Chondrocyte (in vitro differentiated cells): ENCODE data around the gene CADM1. TPM values are rescaled to one million over a fixed set of nuclear protein-coding genes. Genes with fewer than 3 reads are reported as not detected.

Source experiments
- DNase-seq: peaks from one replicate; pipeline ENCODE4 v3.0.0; 2021; ENCODE audit warnings: mixed read lengths, low spot score
- H3K27ac Mint-ChIP-seq: one replicate; pipeline ENCODE4 v1.8.0; 2021; ENCODE audit warnings: mild to moderate bottlenecking, moderate library complexity, mixed read lengths; ENCODE audit not compliant: unreplicated experiment
- H3K27me3 Mint-ChIP-seq: 2 replicates; pipeline ENCODE4 v1.8.0; 2021; ENCODE audit warnings: low read depth, mixed read lengths
- H3K36me3 Mint-ChIP-seq: 2 replicates; pipeline ENCODE4 v1.8.0; 2021; ENCODE audit warnings: low read depth, mixed read lengths
- H3K4me1 Mint-ChIP-seq: 2 replicates; pipeline ENCODE4 v1.8.0; 2021; ENCODE audit warnings: low read depth, mild to moderate bottlenecking, mixed read lengths
- H3K4me3 Mint-ChIP-seq: one replicate; pipeline ENCODE4 v1.8.0; 2021; ENCODE audit warnings: mild to moderate bottlenecking, moderate library complexity, mixed read lengths; ENCODE audit not compliant: unreplicated experiment
- H3K9me3 Mint-ChIP-seq: 2 replicates; pipeline ENCODE4 v1.8.0; 2021; ENCODE audit warnings: low read depth, mixed read lengths
- CTCF ChIP-seq: fragments of 200-600 bp; sonication (generic); IDR thresholded peaks from 2 replicates; pipeline ENCODE4 v1.5.0; 2021; ENCODE audit warnings: antibody characterized with exemption, mild to moderate bottlenecking, moderate library complexity
- total RNA-seq: library from RNA; stranded (reverse); gene quantifications from 3 replicates; pipeline ENCODE4 v1.2.1, GENCODE V29; 2021

CADM1 gene
- total RNA-seq, 1 donor from 2014 or later: 29.0 TPM

GRCh38 chr11:115499241-115499799, 4.9 kb downstream of the CADM1 start:
- no peak overlapping the region for H3K4me3 Mint-ChIP-seq
- H3K27me3 Mint-ChIP-seq: no peaks in the 10 kb centered on the region
- no peak for DNase-seq
- peaks cover 5% of the 10 kb centered on the region for H3K4me1 Mint-ChIP-seq
- no peaks in the 10 kb centered on the region for H3K36me3 Mint-ChIP-seq
- H3K9me3 Mint-ChIP-seq: no peaks in the 10 kb centered on the region
- no peak for TF ChIP-seq CTCF
- no peak overlapping the region for H3K27ac Mint-ChIP-seq

GRCh38 chr11:115498354-115498753, 5.9 kb downstream of the CADM1 start:
- no peak overlapping the region for H3K27ac Mint-ChIP-seq
- H3K4me3 Mint-ChIP-seq: no peak overlapping the region

GRCh38 chr11:115497303-115497702, 6.9 kb downstream of the CADM1 start:
- TF ChIP-seq CTCF: no peak
- DNase-seq: no peak
- Mint-ChIP-seq H3K27ac (no peak overlapping the region), H3K4me3 (no peak overlapping the region), H3K9me3 (peaks cover 2% of the 10 kb centered on the region), H3K36me3 (no peaks in the 10 kb centered on the region), H3K27me3 (no peaks in the 10 kb centered on the region), H3K4me1 (no peaks in the 10 kb centered on the region)

More at GRCh38 chr11:115498354-115498753, 5.9 kb downstream of the CADM1 start:
- H3K4me1 Mint-ChIP-seq: no peaks in the 10 kb centered on the region
- no peaks in the 10 kb centered on the region for H3K27me3 Mint-ChIP-seq
- peaks cover 2% of the 10 kb centered on the region for H3K9me3 Mint-ChIP-seq
- DNase-seq: no peak
- H3K36me3 Mint-ChIP-seq: no peaks in the 10 kb centered on the region
- no peak for TF ChIP-seq CTCF

GRCh38 chr11:115496892-115497291, 7.3 kb downstream of the CADM1 start:
- H3K27ac Mint-ChIP-seq: no peak overlapping the region
- no peak for TF ChIP-seq CTCF
- H3K9me3 Mint-ChIP-seq: peaks cover 2% of the 10 kb centered on the region
- no peaks in the 10 kb centered on the region for H3K4me1 Mint-ChIP-seq
- no peaks in the 10 kb centered on the region for H3K36me3 Mint-ChIP-seq
- H3K4me3 Mint-ChIP-seq: no peak overlapping the region
- DNase-seq: no peak
- H3K27me3 Mint-ChIP-seq: no peaks in the 10 kb centered on the region

GRCh38 chr11:115493905-115494304, 10.3 kb downstream of the CADM1 start:
- DNase-seq: no peak
- peaks cover 2% of the 10 kb centered on the region for H3K9me3 Mint-ChIP-seq
- no peak overlapping the region for H3K4me3 Mint-ChIP-seq
- H3K36me3 Mint-ChIP-seq: no peaks in the 10 kb centered on the region
- peaks cover 7% of the 10 kb centered on the region for H3K4me1 Mint-ChIP-seq
- TF ChIP-seq CTCF: no peak
- no peaks in the 10 kb centered on the region for H3K27me3 Mint-ChIP-seq
- no peak overlapping the region for H3K27ac Mint-ChIP-seq
